ENCODE results near the gene TNIK. TPM values are rescaled to one million over a fixed set of nuclear protein-coding genes. Genes with fewer than 3 reads are reported as not detected.

The TNIK gene
- polyA plus RNA-seq, 1 donor from 2014 or later: 19.3 TPM

GRCh38 chr3:171315101-171315500, 145.1 kb downstream of the TNIK start:
- Histone ChIP-seq H3K4me3 (ENCODE audit: low read length) (no peak overlapping the region), H3K9me2 (ENCODE audit: insufficient read depth, low read length) (no peaks in the 10 kb centered on the region), H3F3A (ENCODE audit: insufficient read depth, low read length, poor library complexity, severe bottlenecking) (no peaks in the 10 kb centered on the region), H4K20me1 (ENCODE audit: insufficient read depth) (no peaks in the 10 kb centered on the region), H3K9me3 (ENCODE audit: low read length) (no peaks in the 10 kb centered on the region), H2AFZ (ENCODE audit: low read depth, low read length) (no peak overlapping the region), H3K27ac (ENCODE audit: low read length) (no peak overlapping the region), H3K4me2 (ENCODE audit: low read length) (no peak overlapping the region), H3K9ac (ENCODE audit: low read length) (no peak overlapping the region), H3K36me3 (ENCODE audit: insufficient read depth, low read length) (no peaks in the 10 kb centered on the region), H3K27me3 (ENCODE audit: insufficient read depth, low read depth, low read length) (no peaks in the 10 kb centered on the region), H3K79me2 (replicated peaks; ENCODE audit: insufficient read depth, low read length) (no peaks in the 10 kb centered on the region)
- no peak for TF ChIP-seq SMC3 (conservative IDR thresholded peaks at IDR 0.05; ENCODE audit: poor library complexity)
- TF ChIP-seq RAD21 (conservative IDR thresholded peaks at IDR 0.05): no peak
- TF ChIP-seq POLR2AphosphoS5 (IDR thresholded peaks at IDR 0.05): no peak
- TF ChIP-seq EZH2 (IDR thresholded peaks at IDR 0.05; ENCODE audit: borderline replicate concordance, insufficient read depth, low read length, poor library complexity, severe bottlenecking): no peak
- TF ChIP-seq CTCF (IDR thresholded peaks at IDR 0.05; ENCODE audit: poor library complexity, severe bottlenecking): no peak
- no peak for TF ChIP-seq MXI1 (conservative IDR thresholded peaks at IDR 0.05; ENCODE audit: poor library complexity, severe bottlenecking)
- TF ChIP-seq TAF1 (IDR thresholded peaks at IDR 0.05; ENCODE audit: low read depth): no peak
- TF ChIP-seq EP300 (conservative IDR thresholded peaks at IDR 0.05; ENCODE audit: poor library complexity, severe bottlenecking): no peak
- TF ChIP-seq, protein P1, sequence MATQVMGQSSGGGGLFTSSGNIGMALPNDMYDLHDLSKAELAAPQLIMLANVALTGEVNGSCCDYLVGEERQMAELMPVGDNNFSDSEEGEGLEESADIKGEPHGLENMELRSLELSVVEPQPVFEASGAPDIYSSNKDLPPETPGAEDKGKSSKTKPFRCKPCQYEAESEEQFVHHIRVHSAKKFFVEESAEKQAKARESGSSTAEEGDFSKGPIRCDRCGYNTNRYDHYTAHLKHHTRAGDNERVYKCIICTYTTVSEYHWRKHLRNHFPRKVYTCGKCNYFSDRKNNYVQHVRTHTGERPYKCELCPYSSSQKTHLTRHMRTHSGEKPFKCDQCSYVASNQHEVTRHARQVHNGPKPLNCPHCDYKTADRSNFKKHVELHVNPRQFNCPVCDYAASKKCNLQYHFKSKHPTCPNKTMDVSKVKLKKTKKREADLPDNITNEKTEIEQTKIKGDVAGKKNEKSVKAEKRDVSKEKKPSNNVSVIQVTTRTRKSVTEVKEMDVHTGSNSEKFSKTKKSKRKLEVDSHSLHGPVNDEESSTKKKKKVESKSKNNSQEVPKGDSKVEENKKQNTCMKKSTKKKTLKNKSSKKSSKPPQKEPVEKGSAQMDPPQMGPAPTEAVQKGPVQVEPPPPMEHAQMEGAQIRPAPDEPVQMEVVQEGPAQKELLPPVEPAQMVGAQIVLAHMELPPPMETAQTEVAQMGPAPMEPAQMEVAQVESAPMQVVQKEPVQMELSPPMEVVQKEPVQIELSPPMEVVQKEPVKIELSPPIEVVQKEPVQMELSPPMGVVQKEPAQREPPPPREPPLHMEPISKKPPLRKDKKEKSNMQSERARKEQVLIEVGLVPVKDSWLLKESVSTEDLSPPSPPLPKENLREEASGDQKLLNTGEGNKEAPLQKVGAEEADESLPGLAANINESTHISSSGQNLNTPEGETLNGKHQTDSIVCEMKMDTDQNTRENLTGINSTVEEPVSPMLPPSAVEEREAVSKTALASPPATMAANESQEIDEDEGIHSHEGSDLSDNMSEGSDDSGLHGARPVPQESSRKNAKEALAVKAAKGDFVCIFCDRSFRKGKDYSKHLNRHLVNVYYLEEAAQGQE (IDR thresholded peaks at IDR 0.05; ENCODE audit: borderline replicate concordance): no peak

- no peaks in the 10 kb centered on the region for H3K79me2 ChIP-seq (replicated peaks; ENCODE audit: insufficient read depth, low read length)
- H3K9ac ChIP-seq (ENCODE audit: low read length): no peak overlapping the region
- no peaks in the 10 kb centered on the region for H3F3A ChIP-seq (ENCODE audit: insufficient read depth, low read length, poor library complexity, severe bottlenecking)
- H3K4me2 ChIP-seq (ENCODE audit: low read length): no peak overlapping the region
- H3K27ac ChIP-seq (ENCODE audit: low read length): no peak overlapping the region
- H2AFZ ChIP-seq (ENCODE audit: low read depth, low read length): no peak overlapping the region
- H3K4me3 ChIP-seq (ENCODE audit: low read length): no peak overlapping the region
- no peaks in the 10 kb centered on the region for H3K9me3 ChIP-seq (ENCODE audit: low read length)
- no peak for TF ChIP-seq MXI1 (conservative IDR thresholded peaks at IDR 0.05; ENCODE audit: poor library complexity, severe bottlenecking)
- no peak for TF ChIP-seq SMC3 (conservative IDR thresholded peaks at IDR 0.05; ENCODE audit: poor library complexity)
- TF ChIP-seq POLR2AphosphoS5 (IDR thresholded peaks at IDR 0.05): no peak
- TF ChIP-seq EP300 (conservative IDR thresholded peaks at IDR 0.05; ENCODE audit: poor library complexity, severe bottlenecking): no peak
- TF ChIP-seq TAF1 (IDR thresholded peaks at IDR 0.05; ENCODE audit: low read depth): no peak
- TF ChIP-seq, protein P1 (IDR thresholded peaks at IDR 0.05; ENCODE audit: borderline replicate concordance): no peak
- TF ChIP-seq CTCF (IDR thresholded peaks at IDR 0.05; ENCODE audit: poor library complexity, severe bottlenecking): no peak
- TF ChIP-seq RAD21 (conservative IDR thresholded peaks at IDR 0.05): no peak
- TF ChIP-seq EZH2 (IDR thresholded peaks at IDR 0.05; ENCODE audit: borderline replicate concordance, insufficient read depth, low read length, poor library complexity, severe bottlenecking): no peak
- H4K20me1 ChIP-seq (ENCODE audit: insufficient read depth): no peaks in the 10 kb centered on the region
- H3K9me2 ChIP-seq (ENCODE audit: insufficient read depth, low read length): no peaks in the 10 kb centered on the region
- no peaks in the 10 kb centered on the region for H3K27me3 ChIP-seq (ENCODE audit: insufficient read depth, low read depth, low read length)
- no peaks in the 10 kb centered on the region for H3K36me3 ChIP-seq (ENCODE audit: insufficient read depth, low read length)
Observed at GRCh38 chr3:171314341-171314740, 145.9 kb downstream of the TNIK start.
